GM19240 (cell line): ENCODE measurements around the gene DCTPP1.
A peak's percentile ranks its signal among the peaks of the same experiment; 100 is the strongest.

Experiments used
- DNase-seq: peaks from one replicate; pipeline ENCODE4 v3.0.0; 2011; ENCODE audit warnings: low spot score; ENCODE audit not compliant: insufficient read length

Gene DCTPP1

GRCh38 chr16:30447512-30448226 is 17.8 kb upstream of the DCTPP1 start:
- DNase-seq = no peak

GRCh38 chr16:30446203-30446595 is 16.4 kb upstream of the DCTPP1 start:
- DNase-seq = no peak

- DNase-seq = peak; percentile 64
Measured at GRCh38 chr16:30445408-30446202, 15.8 kb upstream of the DCTPP1 start, which contains the start of gene SEPHS2. SEPHS2 (minus strand) TSS chr16:30445874; CDS start chr16:30445727, 147 bp downstream.

GRCh38 chr16:30445149-30445407 is 15.2 kb upstream of the DCTPP1 start:
- DNase-seq = no peak

GRCh38 chr16:30444231-30445148 is 14.7 kb upstream of the DCTPP1 start:
- no peak for DNase-seq

- DNase-seq = no peak
Measured at GRCh38 chr16:30443631-30444030, 13.8 kb upstream of the DCTPP1 start.

- DNase-seq = no peak
Measured at GRCh38 chr16:30439720-30440348, 10.0 kb upstream of the DCTPP1 start.

GRCh38 chr16:30438835-30439234 is 9.0 kb upstream of the DCTPP1 start:
- DNase-seq = no peak

GRCh38 chr16:30437511-30438046 is 7.7 kb upstream of the DCTPP1 start:
- DNase-seq = no peak

GRCh38 chr16:30434852-30435251 is 5.0 kb upstream of the DCTPP1 start:
- no peak for DNase-seq

GRCh38 chr16:30430428-30430970 is 669 bp upstream of the DCTPP1 start:
- DNase-seq = no peak

GRCh38 chr16:30429418-30429677 is 482 bp downstream of the DCTPP1 start:
- DNase-seq = no peak

GRCh38 chr16:30428055-30428454 is 1.8 kb downstream of the DCTPP1 start:
- DNase-seq = no peak

- DNase-seq = no peak
Measured at GRCh38 chr16:30421010-30421409, 8.8 kb downstream of the DCTPP1 start.

GRCh38 chr16:30418350-30419181 is 11.3 kb downstream of the DCTPP1 start:
- no peak for DNase-seq

GRCh38 chr16:30417529-30418349 is 12.1 kb downstream of the DCTPP1 start:
- peak; percentile 79 for DNase-seq

GRCh38 chr16:30416624-30417528 is 13.0 kb downstream of the DCTPP1 start:
- no peak for DNase-seq

- DNase-seq = no peak
Measured at GRCh38 chr16:30416047-30416603, 13.7 kb downstream of the DCTPP1 start.
